DND-41 (cell line): ENCODE data around the gene CRTC3.

ENCODE experiments used
- EZH2 ChIP-seq: IDR thresholded peaks from 3 replicates; pipeline ENCODE4 v1.6.1; 2012; ENCODE audit warnings: borderline replicate concordance, low read depth, mild to moderate bottlenecking, moderate library complexity, low read length, inconsistent platforms; ENCODE audit not compliant: severe bottlenecking
- TF ChIP-seq, protein P1 (sequence below): IDR thresholded peaks from 2 replicates; pipeline ENCODE4 v1.5.1; 2012; ENCODE audit warnings: borderline replicate concordance, low read length, moderate library complexity, mild to moderate bottlenecking; ENCODE audit not compliant: poor library complexity, severe bottlenecking; ENCODE audit errors: extremely low read depth

- TF ChIP-seq, protein P1, sequence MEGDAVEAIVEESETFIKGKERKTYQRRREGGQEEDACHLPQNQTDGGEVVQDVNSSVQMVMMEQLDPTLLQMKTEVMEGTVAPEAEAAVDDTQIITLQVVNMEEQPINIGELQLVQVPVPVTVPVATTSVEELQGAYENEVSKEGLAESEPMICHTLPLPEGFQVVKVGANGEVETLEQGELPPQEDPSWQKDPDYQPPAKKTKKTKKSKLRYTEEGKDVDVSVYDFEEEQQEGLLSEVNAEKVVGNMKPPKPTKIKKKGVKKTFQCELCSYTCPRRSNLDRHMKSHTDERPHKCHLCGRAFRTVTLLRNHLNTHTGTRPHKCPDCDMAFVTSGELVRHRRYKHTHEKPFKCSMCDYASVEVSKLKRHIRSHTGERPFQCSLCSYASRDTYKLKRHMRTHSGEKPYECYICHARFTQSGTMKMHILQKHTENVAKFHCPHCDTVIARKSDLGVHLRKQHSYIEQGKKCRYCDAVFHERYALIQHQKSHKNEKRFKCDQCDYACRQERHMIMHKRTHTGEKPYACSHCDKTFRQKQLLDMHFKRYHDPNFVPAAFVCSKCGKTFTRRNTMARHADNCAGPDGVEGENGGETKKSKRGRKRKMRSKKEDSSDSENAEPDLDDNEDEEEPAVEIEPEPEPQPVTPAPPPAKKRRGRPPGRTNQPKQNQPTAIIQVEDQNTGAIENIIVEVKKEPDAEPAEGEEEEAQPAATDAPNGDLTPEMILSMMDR, result no peak
- no peak for TF ChIP-seq EZH2
Measured at GRCh38 chr15:90617171-90617570, 87.4 kb downstream of the CRTC3 start.
